UCSD-AML1 (cell line): Measurements from ENCODE around the gene NFYC.

ENCODE experiments used
- DNase-seq: peaks from one replicate; lab custom pipeline; 2025; ENCODE audit not compliant: unreplicated experiment; lab: John Stamatoyannopoulos, UW

NFYC gene

DNA sequence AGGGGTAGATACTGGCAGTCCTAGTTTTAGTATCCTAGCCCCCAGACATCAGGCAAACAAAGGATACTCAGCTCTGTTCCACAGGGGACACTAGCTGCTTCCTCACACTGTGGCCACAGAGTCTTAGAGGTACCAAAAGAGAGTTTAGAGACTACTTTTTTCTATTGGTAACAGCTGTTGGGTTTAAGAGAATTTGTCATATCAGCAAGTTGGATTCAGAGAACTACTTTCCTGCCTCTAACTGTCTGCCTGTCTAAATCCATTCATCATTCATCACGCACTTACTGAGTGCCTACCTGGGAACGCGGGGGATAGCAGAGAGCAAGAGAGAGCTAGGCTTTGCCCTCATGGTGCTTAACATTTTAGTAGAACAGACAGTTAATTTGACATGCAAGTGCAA lies 65.0 kb downstream of the NFYC start:
- DNase-seq = no peak

GRCh38 chr1:40757084-40757483 lies 65.6 kb downstream of the NFYC start:
- DNase-seq = no peak

DNA sequence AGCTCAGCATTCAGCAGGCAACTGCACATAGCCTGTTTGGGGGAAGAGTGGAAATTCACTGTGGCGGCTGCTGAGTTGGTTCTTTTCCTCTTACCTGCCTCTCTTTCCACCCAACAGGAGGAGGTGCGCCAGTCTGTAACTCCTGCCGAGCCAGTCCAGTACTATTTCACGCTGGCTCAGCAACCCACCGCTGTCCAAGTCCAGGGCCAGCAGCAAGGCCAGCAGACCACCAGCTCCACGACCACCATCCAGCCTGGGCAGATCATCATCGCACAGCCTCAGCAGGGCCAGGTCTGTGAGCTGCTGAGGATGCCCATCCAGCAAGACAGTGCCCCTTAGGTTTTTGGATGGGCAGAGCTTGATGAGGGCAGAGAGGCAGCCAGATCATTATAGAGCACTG lies 66.5 kb downstream of the NFYC start:
- DNase-seq = no peak

DNA sequence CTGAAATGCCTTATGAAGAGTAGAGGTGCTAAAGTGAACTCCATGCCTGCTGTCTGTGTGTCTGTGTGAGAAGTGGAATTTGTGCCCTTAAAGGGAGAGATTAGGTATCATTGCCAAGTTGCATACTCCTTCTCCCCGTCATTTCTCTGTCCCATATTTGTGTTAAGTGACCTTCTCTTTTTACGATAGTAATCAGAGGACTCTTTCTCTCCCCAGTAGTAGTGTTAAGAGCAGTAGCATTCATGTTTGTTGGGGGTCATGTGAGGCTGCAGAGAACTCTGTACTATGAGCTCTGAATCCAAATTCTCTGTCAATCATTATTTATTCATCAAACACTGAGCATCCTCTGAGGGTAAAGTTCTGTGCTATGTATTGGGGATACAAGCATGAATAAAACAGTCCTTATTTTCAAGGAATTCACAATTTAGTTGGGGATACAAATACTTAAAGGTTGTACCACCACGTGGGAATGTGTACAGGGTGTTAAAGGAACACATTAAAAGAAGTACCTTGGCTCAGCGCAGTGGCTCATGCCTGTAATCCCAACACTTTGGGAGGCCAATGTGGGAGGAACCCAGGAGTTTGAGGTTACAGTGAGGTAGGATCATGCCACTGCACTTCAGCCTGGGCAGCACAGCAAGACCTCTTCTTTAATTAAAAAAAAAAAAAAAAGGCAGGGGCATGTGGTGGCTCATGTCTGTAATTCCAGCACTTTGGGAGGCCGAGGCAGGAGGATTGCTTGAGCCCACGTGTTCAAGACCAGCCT lies 67.3 kb downstream of the NFYC start:
- no peak for DNase-seq

- DNase-seq = no peak
Measured at GRCh38 chr1:40760984-40761383, 69.5 kb downstream of the NFYC start.

GRCh38 chr1:40762144-40762923 lies 70.8 kb downstream of the NFYC start:
- DNase-seq = no peak

DNA sequence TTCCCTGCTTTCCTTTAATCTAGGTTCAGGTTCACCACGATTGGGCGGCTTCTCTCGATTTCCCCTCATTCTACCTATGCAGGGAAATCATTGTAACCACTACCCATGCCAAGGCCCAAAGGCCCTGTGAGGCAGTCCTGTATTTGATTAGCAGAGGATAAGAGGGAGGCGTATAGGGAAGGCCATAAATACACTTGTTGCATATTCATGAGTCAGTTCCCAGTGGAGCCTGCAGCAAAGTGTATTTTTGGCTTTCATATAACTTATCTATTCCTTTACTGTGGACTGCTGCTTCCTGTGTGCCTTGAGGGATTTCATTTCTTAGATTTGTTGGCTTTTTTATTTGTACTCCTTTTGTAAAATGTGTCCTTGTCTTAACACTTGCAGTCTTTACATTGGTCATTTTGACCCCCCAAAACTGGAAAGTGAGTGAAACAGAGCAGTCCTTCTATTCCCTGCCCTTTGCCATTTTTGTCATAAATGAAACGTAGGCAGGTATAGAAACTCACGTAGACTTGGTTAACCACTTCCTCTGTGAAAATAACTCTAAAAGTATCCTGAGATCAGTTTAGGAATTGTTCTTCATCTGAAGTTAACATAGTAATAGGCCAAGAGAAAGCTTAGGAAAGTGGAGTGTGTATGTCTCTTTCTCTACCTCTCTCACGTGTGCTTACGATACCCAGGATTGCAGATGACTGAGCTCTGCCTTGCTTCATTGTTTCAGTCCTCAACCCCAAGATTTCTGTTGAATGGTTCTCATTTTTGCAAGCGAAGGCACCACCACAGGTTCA lies 72.4 kb downstream of the NFYC start:
- DNase-seq = no peak

GRCh38 chr1:40764981-40765380 lies 73.5 kb downstream of the NFYC start:
- no peak for DNase-seq

DNA sequence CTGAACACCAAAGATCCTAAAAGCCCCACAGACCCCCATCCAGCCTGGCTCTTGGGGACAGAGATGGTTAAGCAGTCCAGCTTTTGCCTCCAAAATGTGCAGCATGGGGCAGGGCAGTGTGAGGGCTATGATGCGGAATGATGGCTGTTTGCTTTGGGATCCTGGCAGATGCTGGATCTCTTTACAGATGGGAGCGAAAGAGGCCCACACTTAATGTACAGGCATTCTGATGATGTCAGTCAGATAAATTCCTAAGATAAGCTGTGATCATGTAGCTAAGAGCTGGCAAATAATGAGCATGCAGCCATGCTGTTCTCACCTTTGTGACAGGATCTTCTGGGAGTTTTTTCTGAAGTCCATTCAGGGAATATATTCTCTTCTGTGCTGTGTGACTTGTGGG lies 74.5 kb downstream of the NFYC start:
- DNase-seq = no peak

DNA sequence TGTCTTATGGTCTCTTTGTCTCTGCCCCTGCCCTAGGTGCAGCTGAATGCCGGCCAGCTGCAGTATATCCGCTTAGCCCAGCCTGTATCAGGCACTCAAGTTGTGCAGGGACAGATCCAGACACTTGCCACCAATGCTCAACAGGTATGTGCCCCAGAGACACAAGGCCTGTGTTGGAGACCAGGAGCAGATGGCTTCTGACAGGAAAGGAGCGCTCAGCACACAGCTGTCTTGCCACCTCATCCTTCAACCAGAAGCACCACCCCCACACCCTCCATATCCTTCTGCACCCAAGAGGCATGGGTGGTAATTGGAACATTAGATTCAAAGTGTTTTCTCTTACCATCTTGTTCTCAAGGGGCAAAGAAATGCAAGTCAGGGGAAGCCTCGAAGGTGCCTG lies 75.1 kb downstream of the NFYC start:
- DNase-seq = no peak

- DNase-seq = no peak
Measured at GRCh38 chr1:40768146-40768990, 76.9 kb downstream of the NFYC start.

DNA sequence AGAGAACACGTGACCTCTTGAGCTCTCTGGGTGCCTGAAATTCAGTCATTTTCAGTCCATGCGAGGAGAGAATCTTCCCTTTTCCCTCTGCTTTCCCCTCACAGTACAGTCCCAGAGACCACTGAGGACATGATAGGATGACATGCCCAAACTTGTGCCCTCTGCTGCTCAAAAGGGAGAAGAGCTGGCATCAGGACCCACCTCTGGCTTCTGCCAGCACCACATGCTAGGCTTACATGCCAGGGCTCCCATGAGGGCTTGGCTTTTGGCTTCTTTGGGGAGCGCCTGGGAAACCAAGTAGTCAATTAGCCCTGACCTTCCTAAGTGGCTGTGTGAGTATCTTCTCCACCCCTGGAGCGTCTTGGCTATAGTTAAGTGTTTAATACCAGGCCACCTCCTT lies 78.3 kb downstream of the NFYC start:
- DNase-seq = peak; percentile 29

GRCh38 chr1:40770296-40771070 lies 79.0 kb downstream of the NFYC start:
- peak; percentile 59 for DNase-seq

DNA sequence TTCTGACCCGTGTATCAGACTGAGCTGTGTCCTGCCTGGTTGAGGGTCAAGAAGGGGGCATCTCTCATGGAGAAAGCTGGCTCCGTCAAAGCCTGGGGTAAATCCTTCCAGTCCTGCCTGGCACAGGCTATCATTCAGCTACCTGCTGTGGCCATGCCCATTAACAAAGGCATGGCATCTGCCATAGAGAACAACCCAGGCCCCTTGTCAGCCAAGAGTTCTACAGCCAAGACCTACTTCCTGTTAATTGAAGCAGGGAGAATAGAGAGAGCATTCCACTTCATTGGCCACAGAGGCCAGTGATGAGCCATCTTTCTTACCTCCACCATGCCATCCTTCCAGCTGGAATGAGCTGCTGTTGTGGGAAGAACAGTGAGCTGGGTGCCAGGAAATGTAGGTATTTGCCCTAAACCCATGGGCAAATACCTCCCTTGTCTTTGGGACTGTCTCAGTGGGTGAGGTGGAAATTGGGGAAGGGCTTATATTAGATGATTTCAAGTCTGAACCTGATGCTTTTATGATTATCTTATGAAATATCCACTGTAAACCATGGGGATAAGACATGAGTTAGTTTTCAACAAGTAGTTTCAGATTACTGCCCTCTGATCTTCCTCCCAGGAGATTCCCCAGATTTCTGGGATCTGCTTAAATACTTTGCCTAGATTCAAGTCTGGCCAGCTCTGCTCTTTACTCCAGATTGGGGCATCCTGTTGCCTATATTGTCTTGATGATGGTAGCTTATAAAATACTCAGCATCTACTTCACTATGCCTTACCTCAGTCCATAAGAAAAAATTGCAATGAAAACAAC lies 80.8 kb downstream of the NFYC start:
- no peak for DNase-seq

DNA sequence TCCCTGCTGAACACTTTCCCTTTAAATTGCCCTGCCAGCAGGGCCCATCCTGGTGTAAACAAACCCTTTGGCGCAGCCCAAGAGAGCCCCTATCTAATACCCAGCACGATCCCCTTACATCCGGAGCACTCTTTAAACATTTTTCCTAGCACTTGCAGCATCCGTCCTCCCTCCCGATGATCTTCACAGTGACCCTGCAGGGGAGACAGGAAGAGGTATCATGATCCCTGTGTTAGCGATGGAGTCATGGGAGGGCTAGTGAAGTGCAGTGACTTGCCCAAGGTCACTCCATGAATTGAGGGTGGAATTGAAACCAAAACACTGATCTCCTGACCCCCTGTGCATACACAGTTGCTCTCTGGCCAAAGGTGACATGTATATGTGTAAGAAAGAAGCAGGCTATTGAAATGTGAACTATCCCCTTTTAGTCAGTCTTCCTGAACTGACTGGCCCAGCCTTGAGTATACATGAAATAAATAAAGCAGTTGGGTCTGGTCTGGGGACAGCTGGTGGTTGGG lies 82.3 kb downstream of the NFYC start:
- DNase-seq = no peak

DNA sequence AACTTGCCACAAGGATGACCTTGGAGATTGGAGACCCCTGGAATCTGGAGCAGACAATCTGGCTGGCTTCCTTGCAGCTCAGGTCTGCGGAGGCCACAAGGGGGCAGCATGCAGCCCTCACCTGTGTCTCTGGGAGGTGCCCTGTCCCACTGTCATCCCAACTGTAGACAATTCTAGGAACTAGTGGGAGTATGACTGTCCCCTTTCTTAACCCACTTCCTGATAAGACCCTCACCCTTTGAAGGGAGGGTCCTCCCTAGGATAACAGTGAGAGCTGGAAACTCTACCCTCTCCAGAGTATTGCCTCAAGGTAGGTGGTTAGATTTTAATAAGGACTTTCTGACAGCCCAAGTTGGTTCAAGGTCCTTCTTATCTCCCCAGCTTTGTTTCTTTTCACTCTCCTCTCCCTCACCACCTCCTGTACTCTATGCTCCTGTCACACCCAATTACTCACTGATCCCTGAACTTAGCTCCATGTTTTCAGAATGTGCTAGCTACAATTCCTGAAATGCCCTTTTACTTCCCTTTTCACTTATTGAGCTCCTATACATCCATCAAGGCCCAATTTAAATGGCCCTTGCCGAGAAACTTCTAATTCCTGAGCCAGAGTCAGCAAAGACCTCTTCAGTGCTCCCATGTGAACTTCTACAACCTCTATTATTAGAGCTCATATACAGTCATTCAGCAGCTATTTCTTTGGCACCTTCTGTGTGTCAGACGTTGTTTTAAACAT lies 82.9 kb downstream of the NFYC start:
- peak; percentile 49 for DNase-seq

DNA sequence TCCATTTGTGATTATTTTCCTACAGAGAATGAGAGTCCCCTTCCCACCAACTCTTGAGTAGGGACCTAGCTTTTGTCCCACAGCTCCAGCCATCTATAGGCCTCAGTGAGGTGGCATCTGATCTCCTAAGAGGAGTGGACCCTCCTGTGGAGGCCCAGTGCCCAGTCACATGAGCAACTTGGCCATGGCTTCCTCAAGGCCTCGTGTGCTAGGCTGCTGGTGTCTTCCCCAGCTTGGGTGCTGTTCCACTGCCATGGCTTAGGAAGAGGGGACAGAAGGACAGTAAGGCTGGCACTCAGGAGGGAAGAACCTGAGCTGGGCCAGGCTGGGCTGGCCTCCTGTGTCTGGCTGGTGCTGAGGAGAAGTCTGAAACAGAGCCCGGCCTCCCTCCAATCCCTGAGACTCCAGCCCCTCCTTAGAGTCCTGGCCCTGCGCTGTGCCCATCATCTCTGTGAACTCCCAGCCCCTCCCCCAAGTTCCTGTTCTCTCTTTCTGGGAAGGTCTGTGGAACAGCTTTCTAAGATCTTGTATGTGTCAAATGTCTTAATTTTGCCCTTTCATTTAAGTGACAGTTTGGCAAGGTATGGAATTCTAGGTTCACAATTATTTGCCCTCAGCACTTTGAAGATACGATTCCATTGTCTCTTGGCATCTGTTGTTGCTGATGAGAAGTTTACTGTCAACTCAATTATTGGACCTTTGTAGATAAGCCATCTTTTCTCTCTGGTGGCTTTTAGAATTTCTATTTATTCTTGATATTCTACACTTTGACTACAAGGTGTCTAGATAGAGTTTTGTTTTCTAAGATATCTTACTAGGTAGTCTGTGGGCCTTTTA lies 85.0 kb downstream of the NFYC start:
- DNase-seq = no peak
